Measurements from ENCODE around the gene ANO5. TPM values are rescaled to one million over a fixed set of nuclear protein-coding genes. Genes with fewer than 3 reads are reported as not detected.

ANO5 gene
- total and polyA plus RNA-seq, 2 of the 8 experiments (the other 6 are each of a cell fraction or from before 2014, with no cell fraction given) = 2.6 to 5.0 TPM

DNA sequence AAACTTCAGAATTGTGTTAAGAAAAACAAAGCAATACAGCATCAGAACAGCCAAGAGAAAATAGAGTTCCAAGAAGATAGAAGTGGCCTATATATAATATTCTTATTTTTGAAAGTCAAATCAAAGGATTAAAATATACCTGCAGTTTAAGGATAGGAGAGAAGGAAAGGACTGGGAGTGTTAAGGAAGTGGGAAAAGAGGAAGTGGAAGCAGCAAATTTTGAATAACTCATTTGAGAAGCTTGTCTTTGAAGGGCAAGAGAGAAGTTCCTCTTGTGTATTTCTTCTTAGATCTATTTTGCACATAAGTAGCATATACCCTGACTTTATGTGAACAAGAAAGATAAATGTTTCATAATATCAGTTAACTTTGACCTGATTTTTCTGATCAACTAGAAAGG lies 82.7 kb downstream of the ANO5 start:
- H3K9ac ChIP-seq (replicated peaks in 1 of 4; ENCODE audit: extremely low read depth in 1 of 4, low read depth in 3 of 4, low read length in 3 of 4) = no peak overlapping the region
- no peak overlapping the region for H4K8ac ChIP-seq (ENCODE audit: extremely low read depth, insufficient read depth, low read length)
- no peak overlapping the region for H3K18ac ChIP-seq (ENCODE audit: extremely low read depth, low read length)
- H3K9me3 ChIP-seq (ENCODE audit: insufficient read depth in 2 of 2, low read depth in 1 of 2, low read length in 1 of 2) = no peaks in the 10 kb centered on the region
- no peak overlapping the region for H2BK20ac ChIP-seq (ENCODE audit: low read length)
- no peak overlapping the region for H3K27ac ChIP-seq (ENCODE audit: low read depth, low read length)
- H2AFZ ChIP-seq (ENCODE audit: low read length) = no peak overlapping the region
- no peak overlapping the region for H3K4ac ChIP-seq (replicated peaks; ENCODE audit: insufficient read length, low read depth, low read length)
- H3K79me2 ChIP-seq (ENCODE audit: control insufficient read depth in 1 of 2, insufficient read depth in 2 of 2, low read length in 2 of 2) = no peaks in the 10 kb centered on the region
- CTCF ChIA-PET (ENCODE audit: partially characterized antibody) = interaction anchor here (1.4 kb wide), 1 partner anchor 512 kb away, joined by 3 read pairs; no protein-coding TSS in a partner anchor
- H2AK5ac ChIP-seq (ENCODE audit: low read depth, low read length) = no peak overlapping the region
- H2BK12ac ChIP-seq (ENCODE audit: low read depth, low read length) = no peak overlapping the region
- H3K4me2 ChIP-seq (ENCODE audit: insufficient read depth in 1 of 2, low read depth in 2 of 2, low read length in 2 of 2) = no peak overlapping the region
- H3K79me1 ChIP-seq (ENCODE audit: low read depth, low read length) = no peaks in the 10 kb centered on the region
- H3K27me3 ChIP-seq (replicated peaks in 1 of 4; ENCODE audit: control insufficient read depth in 3 of 4, extremely low read depth in 1 of 4, insufficient read depth in 3 of 4, low read length in 3 of 4) = no peaks in the 10 kb centered on the region
- no peak overlapping the region for H2BK15ac ChIP-seq (ENCODE audit: low read length)
- POLR2A ChIA-PET (ENCODE audit: partially characterized antibody) = no interaction called here
- DNase-seq (ENCODE audit: low read depth in 1 of 2, low spot score in 2 of 2) (no peak), FAIRE-seq (no peak)
- no peak overlapping the region for H4K5ac ChIP-seq (ENCODE audit: insufficient read length, low read depth, low read length)
- H2BK120ac ChIP-seq (replicated peaks; ENCODE audit: low read depth, low read length) = no peak overlapping the region
- H3K23ac ChIP-seq (ENCODE audit: insufficient read length) = no peak overlapping the region
- no peaks in the 10 kb centered on the region for H4K20me1 ChIP-seq (replicated peaks in 1 of 2; ENCODE audit: control insufficient read depth in 1 of 2, insufficient read depth in 2 of 2, low read length in 2 of 2)
- no peak overlapping the region for H3K14ac ChIP-seq (ENCODE audit: insufficient read length)
- no peaks in the 10 kb centered on the region; the same call in 1 of the 2 replicates for H3K23me2 ChIP-seq (ENCODE audit: low read depth, low read length)
- no peaks in the 10 kb centered on the region for H3K4me1 ChIP-seq (replicated peaks in 1 of 4; ENCODE audit: control insufficient read depth in 3 of 4, insufficient read depth in 4 of 4, low read length in 3 of 4)
- H2BK5ac ChIP-seq (ENCODE audit: low read depth, low read length) = no peak overlapping the region
- H3K36me3 ChIP-seq (ENCODE audit: control insufficient read depth in 2 of 4, insufficient read depth in 4 of 4, low read length in 3 of 4) = no peaks in the 10 kb centered on the region
- H4K91ac ChIP-seq (replicated peaks; ENCODE audit: insufficient read length, low read length) = no peak overlapping the region
- no peak overlapping the region for H3K56ac ChIP-seq (replicated peaks; ENCODE audit: insufficient read length, low read depth, low read length)
- no peak overlapping the region for H3K4me3 ChIP-seq (ENCODE audit: extremely low read depth in 1 of 4, insufficient read depth in 2 of 4, low read depth in 3 of 4, low read length in 4 of 4)
- TF ChIP-seq GABPA (IDR thresholded peaks at IDR 0.05; ENCODE audit: borderline replicate concordance, insufficient read depth, low read length) (no peak), TAF7 (optimal IDR thresholded peaks at IDR 0.05; ENCODE audit: borderline replicate concordance, low read depth, low read length) (no peak), POU5F1 (IDR thresholded peaks at IDR 0.05; ENCODE audit: low read depth, low read length) (no peak), HDAC2 (IDR thresholded peaks at IDR 0.05; ENCODE audit: borderline replicate concordance in 1 of 2, low read depth in 2 of 2, low read length in 2 of 2) (no peak), BACH1 (IDR thresholded peaks at IDR 0.05; ENCODE audit: low read length) (no peak), SIN3A (conservative IDR thresholded peaks at IDR 0.05 in 1 of 2, IDR thresholded peaks at IDR 0.05 in 1 of 2; ENCODE audit: low read depth in 1 of 2, low read length in 2 of 2) (no peak), TEAD4 (IDR thresholded peaks at IDR 0.05; ENCODE audit: low read depth, low read length) (no peak), JUND (IDR thresholded peaks at IDR 0.05; ENCODE audit: low read length) (no peak), POLR2A (IDR thresholded peaks at IDR 0.05; ENCODE audit: control extremely low read depth in 1 of 2, low read depth in 2 of 2, low read length in 2 of 2) (no peak), RAD21 (IDR thresholded peaks at IDR 0.05 in 1 of 2, conservative IDR thresholded peaks at IDR 0.05 in 1 of 2; ENCODE audit: low read depth in 2 of 2, low read length in 2 of 2) (no peak), ASH2L (IDR thresholded peaks at IDR 0.05; ENCODE audit: low read length) (no peak), POLR2AphosphoS5 (IDR thresholded peaks at IDR 0.05; ENCODE audit: low read depth, low read length) (no peak)
- TF ChIP-seq, protein P1, sequence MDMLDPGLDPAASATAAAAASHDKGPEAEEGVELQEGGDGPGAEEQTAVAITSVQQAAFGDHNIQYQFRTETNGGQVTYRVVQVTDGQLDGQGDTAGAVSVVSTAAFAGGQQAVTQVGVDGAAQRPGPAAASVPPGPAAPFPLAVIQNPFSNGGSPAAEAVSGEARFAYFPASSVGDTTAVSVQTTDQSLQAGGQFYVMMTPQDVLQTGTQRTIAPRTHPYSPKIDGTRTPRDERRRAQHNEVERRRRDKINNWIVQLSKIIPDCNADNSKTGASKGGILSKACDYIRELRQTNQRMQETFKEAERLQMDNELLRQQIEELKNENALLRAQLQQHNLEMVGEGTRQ (IDR thresholded peaks at IDR 0.05; ENCODE audit: low read length) = no peak
- TF ChIP-seq, protein P2, sequence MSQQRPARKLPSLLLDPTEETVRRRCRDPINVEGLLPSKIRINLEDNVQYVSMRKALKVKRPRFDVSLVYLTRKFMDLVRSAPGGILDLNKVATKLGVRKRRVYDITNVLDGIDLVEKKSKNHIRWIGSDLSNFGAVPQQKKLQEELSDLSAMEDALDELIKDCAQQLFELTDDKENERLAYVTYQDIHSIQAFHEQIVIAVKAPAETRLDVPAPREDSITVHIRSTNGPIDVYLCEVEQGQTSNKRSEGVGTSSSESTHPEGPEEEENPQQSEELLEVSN (IDR thresholded peaks at IDR 0.05) = no peak

All from H1 (cell line).